Measurements from ENCODE around the gene NCBP2.

- TF ChIP-seq CTCF (IDR thresholded peaks at IDR 0.05) (no peak), POLR2A (IDR thresholded peaks at IDR 0.05) (no peak)
Observed at GRCh38 chr3:196990601-196991007, 48.3 kb upstream of the NCBP2 start.
